ENCODE measurements around the gene THAP12. TPM values are rescaled to one million over a fixed set of nuclear protein-coding genes. Genes with fewer than 3 reads are reported as not detected.
"Not testable (repeated sequence)": the region's sequence is repeated elsewhere in the genome, so short reads cannot be mapped to it uniquely, and the experiment has no call there.

THAP12 gene
- total RNA-seq, 4 donors from 2014 or later = 21.9 to 42.1 (median 26.0) TPM

DNA sequence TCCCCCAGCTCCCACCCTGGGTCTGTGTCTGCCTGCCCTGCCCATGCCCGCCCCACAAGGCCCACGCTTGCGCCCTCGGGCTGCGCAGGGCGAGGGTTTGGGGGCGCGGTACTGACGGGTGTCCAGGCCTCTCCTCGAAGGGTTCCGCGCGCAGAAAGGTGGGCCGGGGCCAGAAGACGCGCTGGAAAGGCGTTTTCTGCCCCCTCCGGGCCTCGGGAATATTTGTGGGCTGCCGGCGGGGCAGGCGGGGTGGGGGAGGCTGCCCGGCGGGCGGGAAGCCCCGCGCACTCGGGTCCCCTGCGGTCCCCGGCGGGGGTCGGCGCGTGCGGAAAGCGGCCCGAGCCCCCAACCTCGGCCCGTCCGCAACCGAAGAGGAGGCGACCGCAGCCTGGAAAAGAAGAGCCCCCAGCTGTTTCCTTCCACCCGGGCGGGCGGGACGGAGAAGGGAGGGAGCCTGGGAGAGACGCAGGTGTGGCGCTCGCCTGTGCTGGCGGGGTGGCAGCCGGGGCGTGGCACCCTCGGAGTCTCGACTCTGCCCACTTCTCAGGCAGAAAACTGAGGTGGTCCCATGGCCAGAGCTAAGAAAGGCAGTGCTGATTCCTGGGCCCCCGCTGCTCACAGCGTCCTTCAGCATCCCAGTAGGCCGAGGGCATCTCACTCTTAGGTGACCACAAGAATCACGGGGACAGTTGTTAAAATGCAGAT is 59.0 kb downstream of the THAP12 start:
- H3K4me1 ChIP-seq = peaks cover 0 to 7% (median 0%) of the 10 kb centered on the region in 4 donors
- H3K27ac ChIP-seq = no peak overlapping the region
- H3K27me3 ChIP-seq = peaks cover 0 to 8% of the 10 kb centered on the region in 2 donors
- H3K36me3 ChIP-seq = no peaks in the 10 kb centered on the region
- H3K9me3 ChIP-seq = no peaks in the 10 kb centered on the region
- peak overlapping the region in 2 of 4 donors; percentile 23 to 24 for H3K4me3 ChIP-seq
- no peak for DNase-seq
- no peak for TF ChIP-seq POLR2A (IDR thresholded peaks at IDR 0.05)
- TF ChIP-seq CTCF (IDR thresholded peaks at IDR 0.05) = no peak

GRCh38 chr11:76321340-76321739 is 59.6 kb downstream of the THAP12 start:
- peaks cover 0 to 7% (median 0%) of the 10 kb centered on the region in 4 donors for H3K4me1 ChIP-seq
- no peak overlapping the region for H3K27ac ChIP-seq
- no peak overlapping the region for H3K4me3 ChIP-seq
- no peak for DNase-seq
- H3K27me3 ChIP-seq = peaks cover 0 to 8% of the 10 kb centered on the region in 2 donors
- no peaks in the 10 kb centered on the region for H3K36me3 ChIP-seq
- TF ChIP-seq CTCF (IDR thresholded peaks at IDR 0.05) (no peak), POLR2A (IDR thresholded peaks at IDR 0.05) (no peak)
- H3K9me3 ChIP-seq = no peaks in the 10 kb centered on the region

GRCh38 chr11:76320929-76321328 is 60.0 kb downstream of the THAP12 start:
- Histone ChIP-seq H3K4me3 (no peak overlapping the region), H3K9me3 (no peaks in the 10 kb centered on the region), H3K36me3 (no peaks in the 10 kb centered on the region), H3K27me3 (peaks cover 0 to 8% of the 10 kb centered on the region in 2 donors), H3K27ac (no peak overlapping the region), H3K4me1 (peaks cover 0 to 7% (median 0%) of the 10 kb centered on the region in 4 donors)
- no peak for DNase-seq
- no peak for TF ChIP-seq POLR2A (IDR thresholded peaks at IDR 0.05)
- TF ChIP-seq CTCF (IDR thresholded peaks at IDR 0.05) = no peak

DNA sequence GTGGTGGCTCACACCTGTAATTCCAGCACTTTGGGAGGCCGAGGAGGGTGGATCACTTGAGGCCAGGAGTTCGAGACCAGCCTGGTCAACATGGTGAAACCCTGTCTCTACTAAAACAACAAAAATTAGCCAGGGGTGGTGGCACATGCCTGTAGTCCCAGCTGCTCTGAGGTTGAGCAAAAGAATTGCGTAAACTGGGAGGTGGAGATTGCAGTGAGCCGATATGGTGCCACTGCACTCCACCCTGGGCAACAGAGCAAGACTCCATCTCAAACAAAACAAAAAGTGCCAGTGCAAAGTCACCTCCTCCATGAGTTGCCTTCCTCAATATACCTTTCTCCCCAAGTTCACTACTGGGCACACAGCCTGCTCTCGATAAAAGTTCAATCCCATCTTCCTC is 61.1 kb downstream of the THAP12 start:
- H3K9me3 ChIP-seq, H3K27me3 ChIP-seq, H3K36me3 ChIP-seq, H3K27ac ChIP-seq, H3K4me1 ChIP-seq, H3K4me3 ChIP-seq: not testable (repeated sequence)
- peak in 1 of 3 donors; percentile 1 for DNase-seq

DNA sequence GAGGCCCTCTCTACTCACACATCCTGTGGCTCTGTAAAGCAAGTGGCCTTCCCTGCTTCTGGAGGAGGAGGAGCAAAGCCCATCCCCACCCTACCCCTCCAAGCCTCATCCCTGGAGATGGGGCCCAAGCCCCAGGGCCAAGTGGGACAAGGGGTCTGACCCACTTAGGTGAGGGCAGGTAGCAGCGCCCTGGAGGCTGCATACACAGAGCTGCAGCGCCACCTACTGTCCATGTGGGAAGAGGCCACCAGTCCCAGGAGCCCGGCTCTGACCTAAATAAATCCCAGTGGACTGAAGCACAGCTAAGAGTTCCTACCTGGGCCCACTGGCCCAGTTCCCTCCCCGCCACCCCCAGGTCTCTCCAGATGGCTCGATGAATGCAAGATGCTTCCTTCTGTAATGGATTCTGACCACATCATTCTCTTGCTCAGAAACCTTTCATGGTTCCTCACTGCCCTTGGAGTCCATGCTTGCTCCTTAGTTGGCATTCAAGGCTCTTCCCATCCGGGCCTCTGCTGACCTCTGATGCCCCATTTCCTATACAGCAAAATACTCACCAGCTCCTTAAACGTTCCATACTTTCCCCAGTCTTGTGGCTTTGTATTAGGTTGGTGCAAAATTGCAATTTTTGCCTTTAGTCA is 62.1 kb downstream of the THAP12 start:
- no peaks in the 10 kb centered on the region for H3K9me3 ChIP-seq
- TF ChIP-seq CTCF (IDR thresholded peaks at IDR 0.05) (peak; percentile 77 to 95 (median 92)), POLR2A (IDR thresholded peaks at IDR 0.05) (no peak)
- H3K4me3 ChIP-seq = no peak overlapping the region
- H3K27me3 ChIP-seq = peaks cover 0 to 8% of the 10 kb centered on the region in 2 donors
- H3K27ac ChIP-seq = no peak overlapping the region
- DNase-seq = peak; percentile 84 to 94 (median 89)
- H3K4me1 ChIP-seq = peaks cover 0 to 7% (median 0%) of the 10 kb centered on the region in 4 donors
- no peaks in the 10 kb centered on the region for H3K36me3 ChIP-seq

DNA sequence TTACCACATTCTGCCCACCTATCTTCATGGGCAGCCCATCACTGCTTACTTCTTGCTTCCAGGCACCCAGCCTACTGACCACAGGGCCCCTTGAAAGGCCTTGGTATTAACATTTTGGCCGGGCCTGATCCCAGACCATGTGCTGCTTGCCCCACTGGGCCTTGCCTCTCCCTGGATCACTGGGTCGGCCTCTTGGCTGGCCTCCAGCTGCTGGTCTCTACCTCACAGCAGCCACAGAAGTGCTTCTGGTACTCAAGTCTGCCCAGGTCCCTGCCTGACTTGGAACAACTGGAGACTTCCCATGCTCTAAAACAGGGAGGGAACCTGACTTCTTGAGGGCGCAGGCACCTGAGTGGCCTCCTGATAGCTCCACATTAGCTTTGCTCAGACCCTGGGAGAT is 63.6 kb downstream of the THAP12 start:
- peaks cover 0 to 8% of the 10 kb centered on the region in 2 donors for H3K27me3 ChIP-seq
- no peak for TF ChIP-seq CTCF (IDR thresholded peaks at IDR 0.05)
- TF ChIP-seq POLR2A (IDR thresholded peaks at IDR 0.05) = no peak
- no peaks in the 10 kb centered on the region for H3K9me3 ChIP-seq
- H3K4me1 ChIP-seq = peaks cover 0 to 7% (median 0%) of the 10 kb centered on the region in 4 donors
- no peak for DNase-seq
- H3K27ac ChIP-seq = no peak overlapping the region
- no peak overlapping the region for H3K4me3 ChIP-seq
- H3K36me3 ChIP-seq = no peaks in the 10 kb centered on the region

Data from Peyer's patch (tissue), 4 donors.